Omental fat pad (tissue), 4 donors: ENCODE data around the gene IL1RAPL2. TPM values are rescaled to one million over a fixed set of nuclear protein-coding genes. Genes with fewer than 3 reads are reported as not detected.
A peak's percentile ranks its signal among the peaks of the same experiment; 100 is the strongest.

Source experiments
- ATAC-seq: fragments of 150-250 bp; one replicate; pipeline ENCODE4 v1.9.1; 2016; ENCODE audit warnings: mild to moderate bottlenecking, moderate library complexity; ENCODE audit not compliant: low FRiP score
- DNase-seq: peaks from one replicate; pipeline ENCODE4 v3.0.0-alpha.2; 2019; ENCODE audit warnings: low spot score
- total RNA-seq, 4 donors: library from RNA; depleted of rRNA; stranded (reverse); fragments of >200 nt; gene quantifications; one replicate each; pipeline ENCODE4 v1.1.0, GENCODE V29; 2016
- TF ChIP-seq, protein P1 (sequence below), 3 donors: fragments of 450-650 bp; IDR thresholded peaks; one replicate each; pipeline ENCODE4 v1.5.1; 2016 to 2017; ENCODE audit warnings: antibody characterized with exemption in 3 of 3, mild to moderate bottlenecking in 3 of 3, moderate library complexity in 2 of 3

IL1RAPL2 gene
- total RNA-seq, 4 donors from 2014 or later: 0.09 TPM; not detected in 3

DNA sequence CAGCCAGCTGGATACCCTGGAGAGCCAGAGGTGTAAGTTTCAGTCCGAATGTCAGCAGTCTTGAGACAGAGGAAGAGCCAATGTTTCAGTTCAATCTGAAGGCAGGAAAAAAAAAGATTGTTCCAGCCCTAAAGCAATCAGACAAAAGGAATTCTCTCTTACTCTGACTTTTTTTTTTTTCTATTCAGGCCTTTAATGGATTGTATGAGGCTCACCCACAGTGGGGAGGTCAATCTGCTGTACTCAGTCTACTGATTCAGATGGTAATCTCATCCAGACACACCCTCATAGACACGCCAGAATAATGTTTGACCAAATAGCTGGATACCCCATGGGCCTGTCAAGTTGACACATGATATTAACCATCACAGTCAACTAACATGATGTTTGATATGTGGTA, 602.6 kb downstream of the IL1RAPL2 start:
- DNase-seq (no peak), ATAC-seq (no peak)
- TF ChIP-seq, protein P1, sequence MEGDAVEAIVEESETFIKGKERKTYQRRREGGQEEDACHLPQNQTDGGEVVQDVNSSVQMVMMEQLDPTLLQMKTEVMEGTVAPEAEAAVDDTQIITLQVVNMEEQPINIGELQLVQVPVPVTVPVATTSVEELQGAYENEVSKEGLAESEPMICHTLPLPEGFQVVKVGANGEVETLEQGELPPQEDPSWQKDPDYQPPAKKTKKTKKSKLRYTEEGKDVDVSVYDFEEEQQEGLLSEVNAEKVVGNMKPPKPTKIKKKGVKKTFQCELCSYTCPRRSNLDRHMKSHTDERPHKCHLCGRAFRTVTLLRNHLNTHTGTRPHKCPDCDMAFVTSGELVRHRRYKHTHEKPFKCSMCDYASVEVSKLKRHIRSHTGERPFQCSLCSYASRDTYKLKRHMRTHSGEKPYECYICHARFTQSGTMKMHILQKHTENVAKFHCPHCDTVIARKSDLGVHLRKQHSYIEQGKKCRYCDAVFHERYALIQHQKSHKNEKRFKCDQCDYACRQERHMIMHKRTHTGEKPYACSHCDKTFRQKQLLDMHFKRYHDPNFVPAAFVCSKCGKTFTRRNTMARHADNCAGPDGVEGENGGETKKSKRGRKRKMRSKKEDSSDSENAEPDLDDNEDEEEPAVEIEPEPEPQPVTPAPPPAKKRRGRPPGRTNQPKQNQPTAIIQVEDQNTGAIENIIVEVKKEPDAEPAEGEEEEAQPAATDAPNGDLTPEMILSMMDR (IDR thresholded peaks at IDR 0.05): no peak

DNA sequence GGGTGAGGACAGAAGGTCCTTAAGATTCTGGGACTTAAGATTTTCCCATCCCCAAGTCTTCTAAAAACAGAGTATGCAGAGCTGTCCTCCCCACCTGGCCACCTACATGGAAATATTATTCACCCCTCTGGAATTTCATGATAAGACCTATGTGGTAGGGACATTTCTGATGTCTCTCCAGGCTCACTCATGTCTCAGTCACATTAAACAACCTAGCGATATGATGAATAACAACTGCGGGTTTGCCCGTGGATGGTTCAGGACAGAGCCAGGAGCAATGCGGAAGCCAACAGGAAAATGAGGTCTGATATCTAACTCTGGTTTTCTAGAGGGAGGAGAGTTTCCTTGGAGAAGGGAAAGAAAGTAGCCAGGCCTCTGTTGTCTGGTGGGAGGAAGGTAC, 607.1 kb downstream of the IL1RAPL2 start:
- ATAC-seq (no peak), DNase-seq (no peak)

GRCh38 chrX:105179644-105180043, 613.6 kb downstream of the IL1RAPL2 start:
- DNase-seq: no peak
- TF ChIP-seq, protein P1 (IDR thresholded peaks at IDR 0.05): no peak
- ATAC-seq: no peak

More for the DNA sequence above, 607.1 kb downstream of the IL1RAPL2 start:
- TF ChIP-seq, protein P1 (IDR thresholded peaks at IDR 0.05): no peak

DNA sequence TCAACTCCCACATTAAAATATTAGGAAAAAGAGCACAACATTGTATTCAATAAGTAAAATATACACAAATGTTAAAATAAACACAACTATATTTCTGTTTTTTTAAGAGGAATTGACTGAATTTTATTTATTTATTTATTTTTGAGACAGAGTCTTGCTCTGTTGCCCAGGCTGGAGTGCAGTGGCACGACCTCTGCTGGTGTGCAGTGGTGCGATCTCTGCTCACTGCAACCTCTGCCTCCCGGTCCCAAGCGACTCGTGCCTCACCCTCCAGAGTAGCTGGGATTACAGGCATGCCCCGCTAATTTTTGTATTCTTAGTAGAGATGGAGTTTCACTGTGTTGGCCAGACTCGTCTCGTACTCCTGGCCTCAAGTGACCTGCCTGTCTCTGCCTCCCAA, 623.1 kb downstream of the IL1RAPL2 start:
- DNase-seq (no peak), ATAC-seq (no peak)
- TF ChIP-seq, protein P1 (IDR thresholded peaks at IDR 0.05): no peak

DNA sequence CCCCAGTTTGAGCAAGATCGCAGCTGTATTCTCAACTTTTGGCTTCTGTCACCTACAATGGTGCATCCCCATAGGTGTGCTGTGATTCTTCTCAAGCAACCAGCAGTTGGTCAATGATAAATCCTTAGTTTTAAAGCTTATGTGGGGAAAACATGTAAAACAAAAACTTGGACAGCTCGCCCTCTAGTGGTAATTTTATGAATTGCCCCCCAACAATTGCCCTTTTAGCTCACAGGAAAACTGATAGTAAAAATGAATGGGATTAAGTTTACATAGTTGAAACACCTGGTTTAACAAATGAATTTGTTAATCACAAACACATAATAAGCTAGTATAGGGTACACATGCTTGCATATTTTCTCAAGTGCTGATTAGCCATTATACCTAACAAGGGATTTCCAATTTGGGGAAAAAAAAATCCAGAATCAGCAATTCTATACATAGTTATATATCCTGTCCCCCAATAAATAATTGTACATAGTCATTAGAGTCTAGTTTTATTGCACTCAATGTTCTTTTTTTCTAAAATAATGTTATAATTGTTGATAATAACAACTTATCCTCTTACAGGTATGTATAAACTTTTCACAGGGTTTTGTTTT, 624.4 kb downstream of the IL1RAPL2 start:
- no peak for DNase-seq
- TF ChIP-seq, protein P1 (IDR thresholded peaks at IDR 0.05): peak in 1 of 3 donors; percentile 20
- peak; percentile 32 for ATAC-seq

- DNase-seq: no peak
- TF ChIP-seq, protein P1 (IDR thresholded peaks at IDR 0.05): no peak
- ATAC-seq: no peak
Observed at GRCh38 chrX:105191878-105192277, 625.9 kb downstream of the IL1RAPL2 start.

DNA sequence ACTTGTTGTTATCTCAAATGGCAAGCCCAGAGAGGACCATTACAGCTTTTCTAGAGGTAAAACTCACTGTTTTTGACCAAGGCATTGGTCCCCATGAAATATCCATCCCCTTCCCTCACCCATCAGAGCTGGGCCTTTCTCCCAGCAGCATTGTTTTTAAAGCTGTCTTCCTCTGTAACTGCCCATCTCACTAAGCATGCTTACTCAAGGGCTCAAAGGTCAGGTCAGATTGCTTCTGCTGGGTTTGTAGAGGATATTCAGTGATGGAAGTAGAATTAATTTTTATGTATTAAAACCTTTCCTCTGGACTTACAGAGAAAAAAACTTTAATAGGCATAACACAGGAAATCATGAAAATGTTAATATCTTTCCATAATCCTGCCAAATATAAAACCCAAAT, 643.4 kb downstream of the IL1RAPL2 start:
- TF ChIP-seq, protein P1 (IDR thresholded peaks at IDR 0.05): no peak
- DNase-seq (no peak), ATAC-seq (no peak)
